Suprapubic skin (tissue), 3 donors: ENCODE measurements around the gene PHF8.

Source experiments
- CTCF ChIP-seq, 2 donors: fragments of 200-600 bp in 1 of 2; fragments of 450-650 bp in 1 of 2; sonication (generic) in 1 of 2; IDR thresholded peaks; one replicate each; pipeline ENCODE4 v1.5.1; 2016 to 2019; ENCODE audit warnings: antibody characterized with exemption in 2 of 2, mild to moderate bottlenecking in 1 of 2, moderate library complexity in 1 of 2
- EP300 ChIP-seq: sonication (generic); formaldehyde crosslinking; IDR thresholded peaks from one replicate; pipeline ENCODE4 v1.6.1; 2017; ENCODE audit warnings: antibody characterized with exemption
- POLR2A ChIP-seq, 2 donors: fragments of 450-650 bp; IDR thresholded peaks; one replicate each; pipeline ENCODE4 v1.6.1; 2017; ENCODE audit warnings: antibody characterized with exemption in 2 of 2, mild to moderate bottlenecking in 2 of 2, moderate library complexity in 2 of 2

- TF ChIP-seq CTCF (IDR thresholded peaks at IDR 0.05) (no peak), POLR2A (IDR thresholded peaks at IDR 0.05) (no peak), EP300 (no peak)
Measured at GRCh38 chrX:54012830-54013500, 31.3 kb downstream of the PHF8 start.
